K562 (cell line): Measurements from ENCODE around the gene CCDC117. TPM values are rescaled to one million over a fixed set of nuclear protein-coding genes. Genes with fewer than 3 reads are reported as not detected.
A peak's percentile ranks its signal among the peaks of the same experiment; 100 is the strongest.

Experiments
- BRCA1 ChIP-seq, 2 experiments: fragments of 450-650 bp in 1 of 2; sonication (generic) in 1 of 2; formaldehyde crosslinking in 1 of 2; IDR thresholded peaks; 2 replicates each; pipeline versions ENCODE4 v1.5.0 to v1.6.1; 2017 to 2020; ENCODE audit warnings: mild to moderate bottlenecking in 1 of 2, missing genetic modification reagents in 1 of 2
- CEBPG ChIP-seq, 3 experiments: fragments of 200-800 bp in 1 of 3; sonication (Bioruptor generic) in 1 of 3; sonication (generic) in 1 of 3; formaldehyde crosslinking in 1 of 3; IDR thresholded peaks in 2 of 3; conservative IDR thresholded peaks in 1 of 3; 2 replicates each; pipeline versions ENCODE4 v1.6.1 to v1.8.0; 2016 to 2022; ENCODE audit warnings: missing compliant biosample characterization in 2 of 3, missing genetic modification characterization in 2 of 3, mild to moderate bottlenecking in 1 of 3, missing genetic modification reagents in 1 of 3
- DIDO1 ChIP-seq: fragments of 450-650 bp; IDR thresholded peaks from 2 replicates; pipeline ENCODE4 v1.6.1; 2016; ENCODE audit warnings: low read depth, missing biosample characterization, missing genetic modification characterization
- E2F5 ChIP-seq: sonication (generic); formaldehyde crosslinking; IDR thresholded peaks from 2 replicates; pipeline ENCODE4 v1.8.0; 2022; ENCODE audit warnings: mild to moderate bottlenecking, missing genetic modification reagents
- ETS2 ChIP-seq: IDR thresholded peaks from 2 replicates; pipeline ENCODE4 v1.6.1; 2016; ENCODE audit warnings: borderline replicate concordance, missing genetic modification characterization, mild to moderate bottlenecking, moderate library complexity, missing compliant biosample characterization; ENCODE audit not compliant: poor library complexity, severe bottlenecking
- FOXA3 ChIP-seq, 2 experiments: fragments of 450-650 bp in 1 of 2; sonication (generic) in 1 of 2; formaldehyde crosslinking; IDR thresholded peaks in 1 of 2; conservative IDR thresholded peaks in 1 of 2; 2 replicates each; pipeline versions ENCODE4 v1.4.0 to v1.8.0; 2020 to 2022; ENCODE audit warnings: mild to moderate bottlenecking in 2 of 2, missing genetic modification reagents in 1 of 2
- HMBOX1 ChIP-seq: sonication (generic); IDR thresholded peaks from 2 replicates; pipeline ENCODE4 v1.6.1; 2016
- HNRNPLL ChIP-seq: fragments of 200-400 bp; formaldehyde crosslinking; IDR thresholded peaks from 2 replicates; pipeline ENCODE4 v1.6.1; 2017; ENCODE audit warnings: low read length, low read depth, mild to moderate bottlenecking; ENCODE audit not compliant: poor library complexity, severe bottlenecking
- MTF1 ChIP-seq: fragments of 250-450 bp; sonication (Bioruptor Pico); IDR thresholded peaks from 2 replicates; pipeline ENCODE4 v1.9.0; 2021; ENCODE audit warnings: moderate library complexity, mild to moderate bottlenecking, inconsistent platforms, borderline replicate concordance
- NR3C1 ChIP-seq: sonication (generic); formaldehyde crosslinking; IDR thresholded peaks from 2 replicates; pipeline ENCODE4 v1.8.1; 2022; ENCODE audit warnings: missing genetic modification reagents
- POLR2B ChIP-seq: fragments of 450-650 bp; IDR thresholded peaks from 2 replicates; pipeline ENCODE4 v1.6.1; 2018; ENCODE audit warnings: low read depth; ENCODE audit not compliant: partially characterized antibody
- POLR3A ChIP-seq: IDR thresholded peaks from 2 replicates; pipeline ENCODE4 v1.6.1; 2011; ENCODE audit warnings: borderline replicate concordance, mild to moderate bottlenecking, moderate library complexity; ENCODE audit not compliant: insufficient read length, insufficient read depth; ENCODE audit errors: extremely low read depth
- RNF2 ChIP-seq: sonication (generic); IDR thresholded peaks from 2 replicates; pipeline ENCODE4 v1.6.1; 2016
- SIN3A ChIP-seq, 2 experiments: fragments of 150-350 bp in 1 of 2; IDR thresholded peaks; 2 replicates each; pipeline ENCODE4 v1.6.1; 2011 to 2016; ENCODE audit warnings: borderline replicate concordance in 2 of 2, low read depth in 2 of 2, low read length in 2 of 2, mild to moderate bottlenecking in 2 of 2, moderate library complexity in 2 of 2; ENCODE audit not compliant: control insufficient read depth in 1 of 2
- TEAD2 ChIP-seq: fragments of 450-650 bp; IDR thresholded peaks from 2 replicates; pipeline ENCODE4 v1.6.1; 2016; ENCODE audit warnings: missing genetic modification characterization, control low read depth, missing compliant biosample characterization
- THAP12 ChIP-seq: fragments of 250-450 bp; sonication (Bioruptor Pico); IDR thresholded peaks from 2 replicates; pipeline ENCODE4 v1.9.0; 2021; ENCODE audit warnings: mild to moderate bottlenecking, inconsistent platforms
- ZFPM2 ChIP-seq: fragments of 250-450 bp; sonication (Bioruptor Pico); IDR thresholded peaks from 2 replicates; pipeline ENCODE4 v1.5.1; 2022; ENCODE audit warnings: mild to moderate bottlenecking
- ZNF133 ChIP-seq: fragments of 250-450 bp; sonication (Bioruptor Pico); IDR thresholded peaks from 2 replicates; pipeline ENCODE4 v1.4.0; 2020; ENCODE audit warnings: mild to moderate bottlenecking
- ZNF57 ChIP-seq: fragments of 450-650 bp; formaldehyde crosslinking; IDR thresholded peaks from 2 replicates; pipeline ENCODE4 v1.4.0; 2020; ENCODE audit warnings: mild to moderate bottlenecking, moderate library complexity
- ZNF696 ChIP-seq: fragments of 250-450 bp; sonication (Bioruptor Pico); conservative IDR thresholded peaks from 2 replicates; pipeline ENCODE4 v1.4.0; 2020; ENCODE audit warnings: mild to moderate bottlenecking, moderate library complexity
- polyA plus RNA-seq, 8 experiments: library from polyadenylated mRNA; depleted of rRNA in 4 of 8; stranded (reverse) in 5 of 8; unstranded in 3 of 8; fragments of >200 nt; fragmentation: Nextera tagmentation in 2 of 8; fragmentation: Illumina TruSeq in 1 of 8; extraction: Ambion mirVana in 2 of 8; extraction: Trizol in 1 of 8; gene quantifications; 2 replicates each; pipeline versions ENCODE4 v1.2.1 to v1.2.3, GENCODE V29; 2011 to 2014; ENCODE audit warnings: inconsistent platforms in 1 of 8, missing spikeins in 1 of 8
- total RNA-seq, 7 experiments: library from RNA; depleted of rRNA in 6 of 7; stranded (reverse); fragments of >200 nt in 6 of 7; fragmentation: Illumina TruSeq in 2 of 7; extraction: Trizol in 2 of 7; gene quantifications; 2 replicates each; pipeline versions ENCODE4 v1.2.1 to v1.2.3, GENCODE V29; 2011 to 2021; ENCODE audit warnings: low replicate concordance in 1 of 7
- TF ChIP-seq, protein P1 (sequence below): fragments of 450-650 bp; formaldehyde crosslinking; IDR thresholded peaks from 2 replicates; pipeline ENCODE4 v1.4.0; 2020; ENCODE audit warnings: mild to moderate bottlenecking, moderate library complexity

The CCDC117 gene
- total and polyA plus RNA-seq, 9 of the 15 experiments (the other 6 are each of a cell fraction or from before 2014, with no cell fraction given): 5.7 to 23.3 (median 15.8) TPM

DNA sequence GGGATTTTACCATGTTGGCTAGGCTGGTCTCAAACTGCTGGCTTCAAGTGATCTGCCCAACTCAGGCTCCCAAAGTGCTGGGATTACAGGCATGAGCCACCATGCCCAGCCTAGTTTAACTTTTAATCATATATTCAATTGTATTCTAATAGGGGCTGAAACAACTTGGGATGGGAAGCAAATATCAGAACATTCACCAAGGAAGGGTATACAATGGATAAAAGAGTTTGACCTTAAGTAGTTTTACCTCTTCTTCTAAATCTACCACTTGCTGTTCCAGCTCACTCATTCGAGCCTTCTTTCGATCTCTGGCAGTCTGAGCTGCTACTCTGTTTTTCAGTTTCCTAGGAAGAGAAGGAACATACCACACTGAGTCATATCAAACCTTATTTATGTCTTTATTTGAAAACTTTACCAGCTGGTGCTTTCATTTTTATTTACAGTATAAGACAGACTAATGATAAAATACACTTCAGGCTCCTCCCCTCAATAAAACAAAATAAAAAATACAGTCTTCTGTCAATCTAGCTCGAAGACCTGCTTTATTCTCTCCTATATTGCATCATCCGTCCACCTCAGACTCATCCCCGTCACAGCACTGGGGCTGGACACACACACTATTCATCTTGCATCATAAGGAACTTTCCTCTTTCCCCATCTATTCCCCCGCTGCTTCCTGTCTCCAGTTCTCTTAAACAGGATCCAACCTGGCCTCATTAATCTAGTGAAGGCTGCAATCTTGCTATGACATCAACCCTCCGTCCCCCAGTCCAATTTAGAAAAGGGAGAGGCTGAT is 26.5 kb downstream of the CCDC117 start (continued):
- TF ChIP-seq SIN3A (IDR thresholded peaks at IDR 0.05; ENCODE audit: borderline replicate concordance in 2 of 2, control insufficient read depth in 1 of 2, low read depth in 2 of 2, low read length in 2 of 2) (0 out of 4 replicates have a peak, but pooled peaks of 1 of the 2 experiments have one; percentile 10), DIDO1 (tag) (no peak), NR3C1 (CRISPR knock-in tag) (no peak), CEBPG (CRISPR knock-in tag; IDR thresholded peaks at IDR 0.05) (peak; percentile 96), CEBPG (tag; conservative IDR thresholded peaks at IDR 0.05 in 1 of 2, IDR thresholded peaks at IDR 0.05 in 1 of 2) (peak; percentile 99), ZNF57 (CRISPR knock-in tag) (no peak), MTF1 (CRISPR knock-in tag) (no peak), POLR2B (peak; percentile 69), ZNF696 (no peak), ETS2 (tag) (no peak), RNF2 (no peak), ZFPM2 (CRISPR knock-in tag) (no peak), TEAD2 (no peak), HMBOX1 (no peak), THAP12 (no peak), E2F5 (CRISPR knock-in tag) (no peak), HNRNPLL (no peak), POLR3A (no peak), FOXA3 (CRISPR knock-in tag; conservative IDR thresholded peaks at IDR 0.05 in 1 of 2, IDR thresholded peaks at IDR 0.05 in 1 of 2) (no peak), BRCA1 (IDR thresholded peaks at IDR 0.05) (no peak), BRCA1 (CRISPR knock-in tag; IDR thresholded peaks at IDR 0.05) (no peak), ZNF133 (CRISPR knock-in tag) (no peak)
- TF ChIP-seq, protein P1, sequence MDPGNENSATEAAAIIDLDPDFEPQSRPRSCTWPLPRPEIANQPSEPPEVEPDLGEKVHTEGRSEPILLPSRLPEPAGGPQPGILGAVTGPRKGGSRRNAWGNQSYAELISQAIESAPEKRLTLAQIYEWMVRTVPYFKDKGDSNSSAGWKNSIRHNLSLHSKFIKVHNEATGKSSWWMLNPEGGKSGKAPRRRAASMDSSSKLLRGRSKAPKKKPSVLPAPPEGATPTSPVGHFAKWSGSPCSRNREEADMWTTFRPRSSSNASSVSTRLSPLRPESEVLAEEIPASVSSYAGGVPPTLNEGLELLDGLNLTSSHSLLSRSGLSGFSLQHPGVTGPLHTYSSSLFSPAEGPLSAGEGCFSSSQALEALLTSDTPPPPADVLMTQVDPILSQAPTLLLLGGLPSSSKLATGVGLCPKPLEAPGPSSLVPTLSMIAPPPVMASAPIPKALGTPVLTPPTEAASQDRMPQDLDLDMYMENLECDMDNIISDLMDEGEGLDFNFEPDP: no peak
